ENCODE results near the gene CD247. TPM values are rescaled to one million over a fixed set of nuclear protein-coding genes. Genes with fewer than 3 reads are reported as not detected.

The CD247 gene
- total and polyA plus RNA-seq, 9 of the 15 experiments (the other 6 are each of a cell fraction or from before 2014, with no cell fraction given): 0.08 to 0.42 (median 0.28) TPM; not detected in 5

DNA sequence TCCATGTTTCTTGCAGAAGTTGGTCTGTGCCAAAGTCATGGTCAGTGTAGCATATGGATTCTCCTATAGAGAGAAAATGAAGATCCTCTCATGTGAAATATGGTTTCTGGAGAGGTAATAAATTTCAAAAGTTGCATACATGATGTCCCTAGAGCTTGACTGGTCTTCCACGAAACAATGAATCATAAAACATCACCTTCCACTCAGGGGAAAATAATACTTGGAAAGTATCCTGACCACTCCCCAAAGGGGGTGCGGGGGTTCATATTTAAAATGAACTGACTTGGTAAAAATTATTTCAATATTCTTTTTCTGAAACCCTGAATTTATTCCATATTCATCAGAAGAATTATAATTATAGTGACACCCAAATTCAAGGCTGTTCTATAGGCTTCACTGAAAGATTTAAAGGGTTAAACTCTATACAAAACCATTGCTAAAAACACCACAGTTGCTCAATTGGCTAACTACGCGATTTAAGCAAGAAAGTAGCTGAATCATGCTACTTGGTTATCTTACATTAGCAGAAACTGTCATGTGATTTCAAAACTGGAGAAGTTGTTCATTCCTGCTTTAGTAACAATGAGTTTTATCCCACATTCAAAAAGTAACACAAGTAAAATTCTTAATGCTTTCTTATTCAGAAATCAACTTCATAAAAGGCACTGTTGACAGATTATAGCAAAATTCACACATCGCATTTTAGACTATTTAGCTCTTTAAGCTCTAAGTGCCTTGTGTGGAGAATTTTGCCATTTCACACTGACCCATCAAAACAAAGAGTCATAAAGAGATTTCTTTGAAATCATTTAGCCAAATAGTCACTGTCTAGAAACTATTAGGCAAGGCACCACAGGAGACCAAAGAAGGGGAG lies 30.0 kb upstream of the CD247 start (continued):
- TF ChIP-seq, protein P1, sequence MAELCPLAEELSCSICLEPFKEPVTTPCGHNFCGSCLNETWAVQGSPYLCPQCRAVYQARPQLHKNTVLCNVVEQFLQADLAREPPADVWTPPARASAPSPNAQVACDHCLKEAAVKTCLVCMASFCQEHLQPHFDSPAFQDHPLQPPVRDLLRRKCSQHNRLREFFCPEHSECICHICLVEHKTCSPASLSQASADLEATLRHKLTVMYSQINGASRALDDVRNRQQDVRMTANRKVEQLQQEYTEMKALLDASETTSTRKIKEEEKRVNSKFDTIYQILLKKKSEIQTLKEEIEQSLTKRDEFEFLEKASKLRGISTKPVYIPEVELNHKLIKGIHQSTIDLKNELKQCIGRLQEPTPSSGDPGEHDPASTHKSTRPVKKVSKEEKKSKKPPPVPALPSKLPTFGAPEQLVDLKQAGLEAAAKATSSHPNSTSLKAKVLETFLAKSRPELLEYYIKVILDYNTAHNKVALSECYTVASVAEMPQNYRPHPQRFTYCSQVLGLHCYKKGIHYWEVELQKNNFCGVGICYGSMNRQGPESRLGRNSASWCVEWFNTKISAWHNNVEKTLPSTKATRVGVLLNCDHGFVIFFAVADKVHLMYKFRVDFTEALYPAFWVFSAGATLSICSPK (IDR thresholded peaks at IDR 0.05; ENCODE audit: borderline replicate concordance): no peak
- TF ChIP-seq, protein P2, sequence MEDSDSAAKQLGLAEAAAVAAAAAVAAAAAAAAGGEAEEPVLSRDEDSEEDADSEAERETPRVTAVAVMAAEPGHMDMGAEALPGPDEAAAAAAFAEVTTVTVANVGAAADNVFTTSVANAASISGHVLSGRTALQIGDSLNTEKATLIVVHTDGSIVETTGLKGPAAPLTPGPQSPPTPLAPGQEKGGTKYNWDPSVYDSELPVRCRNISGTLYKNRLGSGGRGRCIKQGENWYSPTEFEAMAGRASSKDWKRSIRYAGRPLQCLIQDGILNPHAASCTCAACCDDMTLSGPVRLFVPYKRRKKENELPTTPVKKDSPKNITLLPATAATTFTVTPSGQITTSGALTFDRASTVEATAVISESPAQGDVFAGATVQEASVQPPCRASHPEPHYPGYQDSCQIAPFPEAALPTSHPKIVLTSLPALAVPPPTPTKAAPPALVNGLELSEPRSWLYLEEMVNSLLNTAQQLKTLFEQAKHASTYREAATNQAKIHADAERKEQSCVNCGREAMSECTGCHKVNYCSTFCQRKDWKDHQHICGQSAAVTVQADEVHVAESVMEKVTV (CRISPR knock-in tag; IDR thresholded peaks at IDR 0.05): no peak
- TF ChIP-seq ILK (tag; IDR thresholded peaks at IDR 0.05; ENCODE audit: borderline replicate concordance, low read depth) (no peak), KHSRP (IDR thresholded peaks at IDR 0.05) (no peak), U2AF1 (optimal IDR thresholded peaks at IDR 0.05; ENCODE audit: low read depth, low read length) (no peak), RAD21 (CRISPR knock-in tag; conservative IDR thresholded peaks at IDR 0.05 in 1 of 2, IDR thresholded peaks at IDR 0.05 in 1 of 2) (no peak), SIN3A (IDR thresholded peaks at IDR 0.05; ENCODE audit: borderline replicate concordance in 2 of 2, control insufficient read depth in 1 of 2, low read depth in 2 of 2, low read length in 2 of 2) (no peak), GABPB2 (CRISPR knock-in tag; conservative IDR thresholded peaks at IDR 0.05) (no peak), PML (IDR thresholded peaks at IDR 0.05; ENCODE audit: low read length) (peak; percentile 72)
- TF ChIP-seq, protein P3, sequence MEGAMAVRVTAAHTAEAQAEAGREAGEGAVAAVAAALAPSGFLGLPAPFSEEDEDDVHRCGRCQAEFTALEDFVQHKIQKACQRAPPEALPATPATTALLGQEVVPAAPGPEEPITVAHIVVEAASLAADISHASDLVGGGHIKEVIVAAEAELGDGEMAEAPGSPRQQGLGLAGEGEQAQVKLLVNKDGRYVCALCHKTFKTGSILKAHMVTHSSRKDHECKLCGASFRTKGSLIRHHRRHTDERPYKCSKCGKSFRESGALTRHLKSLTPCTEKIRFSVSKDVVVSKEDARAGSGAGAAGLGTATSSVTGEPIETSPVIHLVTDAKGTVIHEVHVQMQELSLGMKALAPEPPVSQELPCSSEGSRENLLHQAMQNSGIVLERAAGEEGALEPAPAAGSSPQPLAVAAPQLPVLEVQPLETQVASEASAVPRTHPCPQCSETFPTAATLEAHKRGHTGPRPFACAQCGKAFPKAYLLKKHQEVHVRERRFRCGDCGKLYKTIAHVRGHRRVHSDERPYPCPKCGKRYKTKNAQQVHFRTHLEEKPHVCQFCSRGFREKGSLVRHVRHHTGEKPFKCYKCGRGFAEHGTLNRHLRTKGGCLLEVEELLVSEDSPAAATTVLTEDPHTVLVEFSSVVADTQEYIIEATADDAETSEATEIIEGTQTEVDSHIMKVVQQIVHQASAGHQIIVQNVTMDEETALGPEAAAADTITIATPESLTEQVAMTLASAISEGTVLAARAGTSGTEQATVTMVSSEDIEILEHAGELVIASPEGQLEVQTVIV (CRISPR knock-in tag; IDR thresholded peaks at IDR 0.05; ENCODE audit: borderline replicate concordance): peak; percentile 13; the same call in 1 of the 2 replicates
- TF ChIP-seq, protein P4, sequence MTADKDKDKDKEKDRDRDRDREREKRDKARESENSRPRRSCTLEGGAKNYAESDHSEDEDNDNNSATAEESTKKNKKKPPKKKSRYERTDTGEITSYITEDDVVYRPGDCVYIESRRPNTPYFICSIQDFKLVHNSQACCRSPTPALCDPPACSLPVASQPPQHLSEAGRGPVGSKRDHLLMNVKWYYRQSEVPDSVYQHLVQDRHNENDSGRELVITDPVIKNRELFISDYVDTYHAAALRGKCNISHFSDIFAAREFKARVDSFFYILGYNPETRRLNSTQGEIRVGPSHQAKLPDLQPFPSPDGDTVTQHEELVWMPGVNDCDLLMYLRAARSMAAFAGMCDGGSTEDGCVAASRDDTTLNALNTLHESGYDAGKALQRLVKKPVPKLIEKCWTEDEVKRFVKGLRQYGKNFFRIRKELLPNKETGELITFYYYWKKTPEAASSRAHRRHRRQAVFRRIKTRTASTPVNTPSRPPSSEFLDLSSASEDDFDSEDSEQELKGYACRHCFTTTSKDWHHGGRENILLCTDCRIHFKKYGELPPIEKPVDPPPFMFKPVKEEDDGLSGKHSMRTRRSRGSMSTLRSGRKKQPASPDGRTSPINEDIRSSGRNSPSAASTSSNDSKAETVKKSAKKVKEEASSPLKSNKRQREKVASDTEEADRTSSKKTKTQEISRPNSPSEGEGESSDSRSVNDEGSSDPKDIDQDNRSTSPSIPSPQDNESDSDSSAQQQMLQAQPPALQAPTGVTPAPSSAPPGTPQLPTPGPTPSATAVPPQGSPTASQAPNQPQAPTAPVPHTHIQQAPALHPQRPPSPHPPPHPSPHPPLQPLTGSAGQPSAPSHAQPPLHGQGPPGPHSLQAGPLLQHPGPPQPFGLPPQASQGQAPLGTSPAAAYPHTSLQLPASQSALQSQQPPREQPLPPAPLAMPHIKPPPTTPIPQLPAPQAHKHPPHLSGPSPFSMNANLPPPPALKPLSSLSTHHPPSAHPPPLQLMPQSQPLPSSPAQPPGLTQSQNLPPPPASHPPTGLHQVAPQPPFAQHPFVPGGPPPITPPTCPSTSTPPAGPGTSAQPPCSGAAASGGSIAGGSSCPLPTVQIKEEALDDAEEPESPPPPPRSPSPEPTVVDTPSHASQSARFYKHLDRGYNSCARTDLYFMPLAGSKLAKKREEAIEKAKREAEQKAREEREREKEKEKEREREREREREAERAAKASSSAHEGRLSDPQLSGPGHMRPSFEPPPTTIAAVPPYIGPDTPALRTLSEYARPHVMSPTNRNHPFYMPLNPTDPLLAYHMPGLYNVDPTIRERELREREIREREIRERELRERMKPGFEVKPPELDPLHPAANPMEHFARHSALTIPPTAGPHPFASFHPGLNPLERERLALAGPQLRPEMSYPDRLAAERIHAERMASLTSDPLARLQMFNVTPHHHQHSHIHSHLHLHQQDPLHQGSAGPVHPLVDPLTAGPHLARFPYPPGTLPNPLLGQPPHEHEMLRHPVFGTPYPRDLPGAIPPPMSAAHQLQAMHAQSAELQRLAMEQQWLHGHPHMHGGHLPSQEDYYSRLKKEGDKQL (CRISPR knock-in tag; IDR thresholded peaks at IDR 0.05; ENCODE audit: borderline replicate concordance): no peak
